Brain microvascular endothelial cell (primary cell): Measurements from ENCODE around the gene CPT2.

Source experiments
- DNase-seq: peaks from one replicate; pipeline ENCODE4 v3.0.0-alpha.2; 2020
- H3K27ac ChIP-seq: fragments of 250-450 bp; sonication (Bioruptor Pico); 2 replicates; pipeline ENCODE4 v1.5.1; 2020; ENCODE audit warnings: mild to moderate bottlenecking, moderate library complexity
- H3K27me3 ChIP-seq: fragments of 250-450 bp; sonication (Bioruptor Pico); replicated peaks from 2 replicates; pipeline ENCODE4 v1.5.1; 2020; ENCODE audit warnings: mild to moderate bottlenecking
- H3K36me3 ChIP-seq: fragments of 250-450 bp; sonication (Bioruptor Pico); replicated peaks from 2 replicates; pipeline ENCODE4 v1.5.1; 2020; ENCODE audit warnings: mild to moderate bottlenecking
- H3K4me3 ChIP-seq: 2 replicates; pipeline ENCODE4 v1.5.1; 2011; ENCODE audit warnings: low read depth, mild to moderate bottlenecking, control low read depth, low read length, moderate library complexity
- CTCF ChIP-seq: IDR thresholded peaks from 2 replicates; pipeline ENCODE4 v1.5.1; 2011; ENCODE audit warnings: low read depth, mild to moderate bottlenecking, moderate library complexity, low read length, control low read depth, inconsistent platforms; ENCODE audit errors: missing control alignments
- in situ Hi-C: cut with HindIII; loops from 2 replicates; pipeline ENCODE4 v1.10.0; 2017; ENCODE audit warnings: low sequenced_read_pairs, low pct_ligation_motif_present

CPT2 gene

DNA sequence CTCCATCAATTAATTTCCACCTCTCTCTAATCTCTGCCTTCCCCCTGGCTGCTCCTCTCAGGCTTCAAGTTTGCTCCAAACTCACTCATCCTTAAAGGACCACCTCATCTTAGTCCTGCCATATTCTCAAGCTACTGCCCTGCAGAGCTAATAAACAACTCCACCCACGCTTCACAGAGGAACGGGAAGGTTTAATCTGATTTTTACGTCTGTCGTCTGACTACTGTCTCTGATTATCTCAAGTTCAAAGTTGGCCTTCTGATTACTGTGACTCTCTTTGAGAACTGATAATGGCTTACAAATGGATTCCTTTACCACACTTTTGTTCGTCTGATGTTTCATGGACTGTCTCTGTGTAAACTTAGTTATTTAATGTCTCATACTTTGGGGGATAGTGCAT is 7.6 kb upstream of the CPT2 start:
- in situ Hi-C loops, result no loop called here
- no peaks in the 10 kb centered on the region for H3K27me3 ChIP-seq
- no peak overlapping the region for H3K27ac ChIP-seq
- no peak for DNase-seq
- H3K4me3 ChIP-seq, result no peak overlapping the region
- TF ChIP-seq CTCF, result no peak
- H3K36me3 ChIP-seq, result no peaks in the 10 kb centered on the region

DNA sequence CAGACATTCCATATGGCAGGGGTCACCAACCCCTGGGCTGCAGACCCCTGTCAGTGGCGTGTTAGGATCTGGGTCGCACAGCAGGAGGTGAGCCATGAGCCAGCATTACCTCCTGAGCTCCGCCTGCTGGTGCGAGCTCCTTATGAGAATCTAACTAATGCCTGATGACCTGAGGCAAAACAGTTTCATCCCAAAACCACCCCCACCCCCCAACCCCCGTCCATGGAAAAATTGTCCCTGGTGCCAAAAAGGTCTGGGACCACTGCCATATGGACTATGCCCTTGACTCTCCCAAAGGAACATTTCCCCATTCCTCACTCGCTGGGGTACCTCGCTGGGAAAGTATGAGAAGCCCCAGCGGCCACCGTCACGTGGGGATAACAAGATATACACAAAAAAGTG is 6.4 kb upstream of the CPT2 start:
- Histone ChIP-seq H3K4me3 (no peak overlapping the region), H3K27me3 (no peaks in the 10 kb centered on the region), H3K36me3 (no peaks in the 10 kb centered on the region), H3K27ac (no peak overlapping the region)
- peak; percentile 40 for DNase-seq
- TF ChIP-seq CTCF, result peak; percentile 44
- in situ Hi-C loops, result no loop called here

GRCh38 chr1:53195246-53196016 is 1.2 kb upstream of the CPT2 start:
- TF ChIP-seq CTCF, result no peak
- H3K4me3 ChIP-seq, result no peak overlapping the region
- H3K27me3 ChIP-seq, result no peaks in the 10 kb centered on the region
- in situ Hi-C loops, result no loop called here
- no peak for DNase-seq
- H3K36me3 ChIP-seq, result no peaks in the 10 kb centered on the region
- H3K27ac ChIP-seq, result no peak overlapping the region

DNA sequence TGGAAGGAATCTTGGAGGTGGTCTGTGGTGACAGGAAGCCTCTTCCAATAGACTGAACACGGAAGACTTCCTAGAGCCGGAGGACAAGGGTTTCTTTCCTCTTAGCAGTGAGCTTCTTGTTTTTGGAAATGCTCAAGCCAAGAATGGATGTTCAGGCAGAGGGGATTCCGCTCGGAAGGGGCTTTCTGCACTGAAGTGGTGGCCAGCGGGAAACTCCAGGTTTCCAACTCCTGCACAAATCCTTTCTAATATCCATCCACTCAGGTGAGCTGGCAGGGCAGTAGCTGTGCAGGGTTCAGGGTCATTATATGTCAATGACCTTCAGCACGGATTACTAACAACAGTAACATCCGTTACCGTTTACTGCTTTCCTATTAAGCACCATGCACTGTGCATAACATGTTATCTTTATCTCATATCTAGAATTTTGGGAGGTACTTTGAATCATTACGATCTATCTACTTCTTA is 573 bp upstream of the CPT2 start:
- no peak for DNase-seq

GRCh38 chr1:53197291-53198200 is 922 bp downstream of the CPT2 start:
- no peak for DNase-seq
- H3K4me3 ChIP-seq, result peak overlapping the region; percentile 93
- TF ChIP-seq CTCF, result no peak
- in situ Hi-C loops, result no loop called here
- peaks cover 3% of the 10 kb centered on the region for H3K36me3 ChIP-seq
- H3K27ac ChIP-seq, result peak overlapping the region; percentile 69
- H3K27me3 ChIP-seq, result no peaks in the 10 kb centered on the region

More for the DNA sequence above, 573 bp upstream of the CPT2 start:
- no peak for TF ChIP-seq CTCF
- Histone ChIP-seq H3K4me3 (peak overlapping the region; percentile 93), H3K27me3 (no peaks in the 10 kb centered on the region), H3K27ac (no peak overlapping the region), H3K36me3 (no peaks in the 10 kb centered on the region)
- in situ Hi-C loops, result no loop called here
